ENCODE data around the gene NFATC1.
A peak's percentile ranks its signal among the peaks of the same experiment; 100 is the strongest.

The NFATC1 gene

DNA sequence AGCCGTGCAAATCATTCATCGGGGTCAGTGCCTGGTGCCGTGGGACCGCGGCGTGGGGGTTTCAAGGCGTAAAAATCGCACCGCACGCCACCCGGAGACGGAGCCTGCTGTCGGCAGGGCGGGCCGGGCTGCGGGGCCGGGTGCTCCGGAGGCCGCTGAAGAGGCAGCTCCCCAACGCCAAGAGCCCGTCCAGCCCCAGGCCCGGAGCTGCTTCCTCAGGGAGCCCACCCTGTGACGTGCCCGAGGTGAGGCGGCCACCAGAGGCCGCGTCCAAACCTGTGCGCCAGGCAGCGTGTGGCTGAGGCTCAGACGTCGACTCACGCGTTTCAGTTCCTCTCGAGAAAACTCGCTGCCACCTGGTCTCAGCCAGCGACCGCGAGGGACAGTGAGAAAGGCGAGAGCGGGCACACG is 98.1 kb downstream of the NFATC1 start:
- Histone ChIP-seq H3K4me1 (ENCODE audit: control insufficient read depth, low read length) (peaks cover 43% of the 10 kb centered on the region), H3F3A (ENCODE audit: control insufficient read depth, insufficient read depth) (peaks cover 20% of the 10 kb centered on the region), H3K4me3 (ENCODE audit: low read length) (no peak overlapping the region)

DNA sequence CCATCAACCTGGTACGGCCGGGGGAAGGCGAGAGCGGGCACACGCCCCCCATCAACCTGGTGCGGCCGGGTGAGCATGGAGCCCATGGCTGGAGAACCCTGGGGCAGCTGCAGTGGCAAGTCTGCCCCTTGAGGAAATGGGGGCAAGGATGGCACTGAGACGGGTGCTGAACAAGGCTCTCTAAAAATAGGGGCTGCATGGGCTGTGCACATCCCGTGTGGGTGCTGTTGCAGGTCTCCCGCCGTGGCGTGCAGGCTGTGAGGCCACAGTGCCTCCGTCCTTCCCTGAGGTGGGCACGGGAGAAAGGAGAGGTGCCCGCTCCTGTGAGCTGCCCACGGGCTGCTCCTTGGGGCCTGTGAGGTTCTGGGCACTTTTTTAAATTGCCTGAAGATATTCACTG is 99.2 kb downstream of the NFATC1 start:
- H3K4me2 ChIP-seq (ENCODE audit: low read length) = peak overlapping the region; percentile 98

More for the DNA sequence above, 98.1 kb downstream of the NFATC1 start:
- H3K4me2 ChIP-seq (ENCODE audit: low read length) = no peak overlapping the region
- no peak overlapping the region for H3K27ac ChIP-seq (ENCODE audit: low read depth, low read length)
- no peaks in the 10 kb centered on the region for H3K27me3 ChIP-seq (ENCODE audit: control insufficient read depth, low read length)
- TF ChIP-seq, protein P1, sequence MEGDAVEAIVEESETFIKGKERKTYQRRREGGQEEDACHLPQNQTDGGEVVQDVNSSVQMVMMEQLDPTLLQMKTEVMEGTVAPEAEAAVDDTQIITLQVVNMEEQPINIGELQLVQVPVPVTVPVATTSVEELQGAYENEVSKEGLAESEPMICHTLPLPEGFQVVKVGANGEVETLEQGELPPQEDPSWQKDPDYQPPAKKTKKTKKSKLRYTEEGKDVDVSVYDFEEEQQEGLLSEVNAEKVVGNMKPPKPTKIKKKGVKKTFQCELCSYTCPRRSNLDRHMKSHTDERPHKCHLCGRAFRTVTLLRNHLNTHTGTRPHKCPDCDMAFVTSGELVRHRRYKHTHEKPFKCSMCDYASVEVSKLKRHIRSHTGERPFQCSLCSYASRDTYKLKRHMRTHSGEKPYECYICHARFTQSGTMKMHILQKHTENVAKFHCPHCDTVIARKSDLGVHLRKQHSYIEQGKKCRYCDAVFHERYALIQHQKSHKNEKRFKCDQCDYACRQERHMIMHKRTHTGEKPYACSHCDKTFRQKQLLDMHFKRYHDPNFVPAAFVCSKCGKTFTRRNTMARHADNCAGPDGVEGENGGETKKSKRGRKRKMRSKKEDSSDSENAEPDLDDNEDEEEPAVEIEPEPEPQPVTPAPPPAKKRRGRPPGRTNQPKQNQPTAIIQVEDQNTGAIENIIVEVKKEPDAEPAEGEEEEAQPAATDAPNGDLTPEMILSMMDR (IDR thresholded peaks at IDR 0.05; ENCODE audit: low read depth, low read length, poor library complexity, severe bottlenecking) = no peak
- no peak for TF ChIP-seq EZH2phosphoT487 (IDR thresholded peaks at IDR 0.05; ENCODE audit: borderline replicate concordance, low read length)
- no peaks in the 10 kb centered on the region for H4K20me1 ChIP-seq (ENCODE audit: control insufficient read depth, insufficient read depth, low read depth, low read length)
- peaks cover 5% of the 10 kb centered on the region for H3K9me3 ChIP-seq (ENCODE audit: control insufficient read depth, insufficient read depth, low read length)
- peaks cover 10% of the 10 kb centered on the region for H3K79me2 ChIP-seq (ENCODE audit: control insufficient read depth, low read length)
- H3K36me3 ChIP-seq (ENCODE audit: control insufficient read depth, low read length) = peaks cover 12% of the 10 kb centered on the region
- H3K9me2 ChIP-seq (replicated peaks; ENCODE audit: control insufficient read depth, low read length) = no peaks in the 10 kb centered on the region

DNA sequence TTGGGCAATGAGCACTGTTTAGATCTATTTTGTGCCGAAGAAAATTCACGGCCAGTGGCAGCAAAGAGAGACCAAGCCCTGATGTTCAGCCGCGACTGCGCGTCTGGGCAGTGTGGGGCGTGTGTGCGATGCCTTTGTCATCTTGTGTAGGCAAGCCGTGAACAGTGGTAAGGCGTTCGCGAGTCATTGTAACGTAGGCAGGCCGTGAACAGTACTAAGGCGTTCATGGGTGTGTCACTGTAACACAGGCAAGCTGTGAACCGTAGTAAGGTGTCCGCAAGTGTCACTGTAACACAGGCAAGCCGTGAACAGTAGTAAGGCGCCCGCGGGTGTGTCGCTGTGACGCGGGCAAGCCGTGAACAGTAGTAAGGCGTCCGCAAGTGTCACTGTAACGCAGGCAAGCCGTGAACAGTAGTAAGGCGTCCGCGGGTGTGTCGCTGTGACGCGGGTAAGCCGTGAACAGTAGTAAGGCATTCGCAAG is 99.9 kb downstream of the NFATC1 start:
- Histone ChIP-seq H3K27ac (ENCODE audit: low read depth, low read length) (peak overlapping the region; percentile 94), H3K9me3 (ENCODE audit: control insufficient read depth, insufficient read depth, low read length) (peaks cover 13% of the 10 kb centered on the region), H3K79me2 (ENCODE audit: control insufficient read depth, low read length) (peaks cover 10% of the 10 kb centered on the region), H3K4me2 (ENCODE audit: low read length) (peak overlapping the region; percentile 98), H3F3A (ENCODE audit: control insufficient read depth, insufficient read depth) (peaks cover 20% of the 10 kb centered on the region), H3K27me3 (ENCODE audit: control insufficient read depth, low read length) (no peaks in the 10 kb centered on the region), H3K4me3 (ENCODE audit: low read length) (peak overlapping the region; percentile 72), H3K4me1 (ENCODE audit: control insufficient read depth, low read length) (peaks cover 52% of the 10 kb centered on the region), H3K36me3 (ENCODE audit: control insufficient read depth, low read length) (peaks cover 21% of the 10 kb centered on the region), H3K9me2 (replicated peaks; ENCODE audit: control insufficient read depth, low read length) (no peaks in the 10 kb centered on the region), H4K20me1 (ENCODE audit: control insufficient read depth, insufficient read depth, low read depth, low read length) (no peaks in the 10 kb centered on the region)
- TF ChIP-seq, protein P1 (IDR thresholded peaks at IDR 0.05; ENCODE audit: low read depth, low read length, poor library complexity, severe bottlenecking) = no peak
- no peak for TF ChIP-seq EZH2phosphoT487 (IDR thresholded peaks at IDR 0.05; ENCODE audit: borderline replicate concordance, low read length)

More for the DNA sequence above, 99.2 kb downstream of the NFATC1 start:
- Histone ChIP-seq H4K20me1 (ENCODE audit: control insufficient read depth, insufficient read depth, low read depth, low read length) (no peaks in the 10 kb centered on the region), H3K4me3 (ENCODE audit: low read length) (peak overlapping the region; percentile 72), H3K79me2 (ENCODE audit: control insufficient read depth, low read length) (peaks cover 10% of the 10 kb centered on the region), H3K9me2 (replicated peaks; ENCODE audit: control insufficient read depth, low read length) (no peaks in the 10 kb centered on the region), H3K27me3 (ENCODE audit: control insufficient read depth, low read length) (no peaks in the 10 kb centered on the region), H3K4me1 (ENCODE audit: control insufficient read depth, low read length) (peaks cover 52% of the 10 kb centered on the region), H3K9me3 (ENCODE audit: control insufficient read depth, insufficient read depth, low read length) (peaks cover 13% of the 10 kb centered on the region), H3K36me3 (ENCODE audit: control insufficient read depth, low read length) (peaks cover 21% of the 10 kb centered on the region), H3F3A (ENCODE audit: control insufficient read depth, insufficient read depth) (peaks cover 20% of the 10 kb centered on the region), H3K27ac (ENCODE audit: low read depth, low read length) (peak overlapping the region; percentile 94)
- no peak for TF ChIP-seq EZH2phosphoT487 (IDR thresholded peaks at IDR 0.05; ENCODE audit: borderline replicate concordance, low read length)
- TF ChIP-seq, protein P1 (IDR thresholded peaks at IDR 0.05; ENCODE audit: low read depth, low read length, poor library complexity, severe bottlenecking) = no peak
